H9 (cell line): ENCODE measurements around the gene JMJD1C. TPM values are rescaled to one million over a fixed set of nuclear protein-coding genes. Genes with fewer than 3 reads are reported as not detected.

ENCODE experiments used
- DNase-seq: peaks from one replicate; pipeline ENCODE4 v3.0.0-alpha.2; 2017
- H2AFZ ChIP-seq: one replicate; pipeline ENCODE4 v1.6.1; 2013; ENCODE audit warnings: mild to moderate bottlenecking, low read length, control low read depth, moderate library complexity
- H2AK5ac ChIP-seq: 2 replicates; pipeline ENCODE4 v1.6.1; 2013; ENCODE audit warnings: low read length, control low read depth, mixed read lengths; ENCODE audit not compliant: insufficient read length
- H2BK120ac ChIP-seq: one replicate; pipeline ENCODE4 v1.6.1; 2013; ENCODE audit warnings: low read depth, mild to moderate bottlenecking, low read length, control low read depth, inconsistent platforms; ENCODE audit not compliant: poor library complexity, severe bottlenecking
- H2BK12ac ChIP-seq: 2 replicates; pipeline ENCODE4 v1.6.1; 2013; ENCODE audit warnings: low read length, control low read depth, mixed read lengths, low read depth; ENCODE audit not compliant: insufficient read length
- H2BK15ac ChIP-seq: 2 replicates; pipeline ENCODE4 v1.6.1; 2013; ENCODE audit warnings: low read depth, low read length, control low read depth
- H2BK20ac ChIP-seq: one replicate; pipeline ENCODE4 v1.6.1; 2013; ENCODE audit warnings: low read depth, mild to moderate bottlenecking, low read length, control low read depth, inconsistent platforms; ENCODE audit not compliant: poor library complexity, severe bottlenecking
- H2BK5ac ChIP-seq: 2 replicates; pipeline ENCODE4 v1.6.1; 2013; ENCODE audit warnings: low read length, control low read depth, mixed read lengths; ENCODE audit not compliant: insufficient read length
- H3K14ac ChIP-seq: 2 replicates; pipeline ENCODE4 v1.6.1; 2013; ENCODE audit warnings: low read length, control low read depth; ENCODE audit not compliant: insufficient read depth
- H3K18ac ChIP-seq: 2 replicates; pipeline ENCODE4 v1.6.1; 2013; ENCODE audit warnings: low read depth, mild to moderate bottlenecking, mixed read lengths, low read length, control low read depth; ENCODE audit not compliant: insufficient read length
- H3K23ac ChIP-seq: 2 replicates; pipeline ENCODE4 v1.6.1; 2013; ENCODE audit warnings: low read length, control low read depth, mixed read lengths, low read depth; ENCODE audit not compliant: insufficient read length
- H3K23me2 ChIP-seq: 2 replicates; pipeline ENCODE4 v1.6.1; 2013; ENCODE audit warnings: low read depth, mild to moderate bottlenecking, mixed read lengths, low read length, control low read depth; ENCODE audit not compliant: insufficient read length, poor library complexity, severe bottlenecking
- H3K27ac ChIP-seq: 2 replicates; pipeline ENCODE4 v1.5.1; 2013; ENCODE audit warnings: low read length, control low read depth, mixed read lengths, low read depth; ENCODE audit not compliant: insufficient read length
- H3K27me3 ChIP-seq: 2 replicates; pipeline ENCODE4 v1.6.1; 2013; ENCODE audit warnings: low read length, control low read depth, inconsistent platforms; ENCODE audit not compliant: insufficient read depth
- H3K4ac ChIP-seq: 2 replicates; pipeline ENCODE4 v1.6.1; 2013; ENCODE audit warnings: low read depth, mild to moderate bottlenecking, control low read depth, inconsistent platforms, low read length, moderate library complexity
- H3K4me1 ChIP-seq: 2 replicates; pipeline ENCODE4 v1.6.1; 2013; ENCODE audit warnings: low read length, control low read depth, inconsistent platforms; ENCODE audit not compliant: insufficient read depth
- H3K4me2 ChIP-seq: 2 replicates; pipeline ENCODE4 v1.6.1; 2013; ENCODE audit warnings: low read length, control low read depth, mixed read lengths; ENCODE audit not compliant: insufficient read length, insufficient read depth
- H3K56ac ChIP-seq: 2 replicates; pipeline ENCODE4 v1.6.1; 2013; ENCODE audit warnings: low read depth, mild to moderate bottlenecking, mixed read lengths, low read length, control low read depth; ENCODE audit not compliant: insufficient read length
- H3K79me1 ChIP-seq: 2 replicates; pipeline ENCODE4 v1.6.1; 2013; ENCODE audit warnings: low read depth, mild to moderate bottlenecking, moderate library complexity, low read length, control low read depth, inconsistent platforms; ENCODE audit not compliant: insufficient read depth, poor library complexity, severe bottlenecking
- H3K79me2 ChIP-seq: 2 replicates; pipeline ENCODE4 v1.6.1; 2013; ENCODE audit warnings: low read length, control low read depth, inconsistent platforms; ENCODE audit not compliant: insufficient read depth
- H3K9ac ChIP-seq: 2 replicates; pipeline ENCODE4 v1.6.1; 2013; ENCODE audit warnings: low read length, control low read depth, mixed read lengths; ENCODE audit not compliant: insufficient read length; ENCODE audit errors: extremely low read depth
- H3K9me3 ChIP-seq: one replicate; pipeline ENCODE4 v1.6.1; 2013; ENCODE audit warnings: low read depth, low read length, inconsistent platforms; ENCODE audit not compliant: control insufficient read depth
- H3T11ph ChIP-seq: one replicate; pipeline ENCODE4 v1.6.1; 2013; ENCODE audit warnings: mild to moderate bottlenecking, low read length, control low read depth, inconsistent platforms
- H4K20me1 ChIP-seq: one replicate; pipeline ENCODE4 v1.6.1; 2013; ENCODE audit not compliant: control insufficient read depth, insufficient read length, insufficient read depth
- H4K5ac ChIP-seq: 2 replicates; pipeline ENCODE4 v1.6.1; 2013; ENCODE audit warnings: low read depth, mild to moderate bottlenecking, mixed read lengths, low read length, control low read depth; ENCODE audit not compliant: insufficient read length
- H4K8ac ChIP-seq: replicated peaks from 2 replicates; pipeline ENCODE4 v1.6.1; 2013; ENCODE audit warnings: low read length, control low read depth, mixed read lengths, low read depth; ENCODE audit not compliant: insufficient read length
- H4K91ac ChIP-seq: 2 replicates; pipeline ENCODE4 v1.6.1; 2013; ENCODE audit warnings: low read depth, mild to moderate bottlenecking, moderate library complexity, mixed read lengths, low read length, control low read depth; ENCODE audit not compliant: insufficient read length
- H3K27ac Mint-ChIP-seq, 3 experiments: 2 replicates in 2 of 3; 3 replicates in 1 of 3; pipeline ENCODE4 v1.8.0; 2020 to 2021; ENCODE audit warnings: mixed read lengths in 3 of 3, mild to moderate bottlenecking in 1 of 3, moderate library complexity in 1 of 3
- H3K27me3 Mint-ChIP-seq: 2 replicates; pipeline ENCODE4 v1.8.0; 2021; ENCODE audit warnings: low read depth, mild to moderate bottlenecking, moderate library complexity, mixed read lengths
- H3K36me3 Mint-ChIP-seq, 3 experiments: 2 replicates in 2 of 3; 3 replicates in 1 of 3; pipeline ENCODE4 v1.8.0; 2020 to 2021; ENCODE audit warnings: low read depth in 3 of 3, mixed read lengths in 3 of 3; ENCODE audit not compliant: insufficient read depth in 1 of 3
- H3K4me1 Mint-ChIP-seq, 2 experiments: 2 replicates each; pipeline ENCODE4 v1.8.0; 2020; ENCODE audit warnings: mixed read lengths in 2 of 2
- H3K4me3 Mint-ChIP-seq, 2 experiments: 2 replicates in 1 of 2; 3 replicates in 1 of 2; pipeline ENCODE4 v1.8.0; 2020 to 2021; ENCODE audit warnings: mild to moderate bottlenecking in 2 of 2, mixed read lengths in 2 of 2, moderate library complexity in 1 of 2
- H3K9me3 Mint-ChIP-seq, 2 experiments: 2 replicates in 1 of 2; 3 replicates in 1 of 2; pipeline ENCODE4 v1.8.0; 2020; ENCODE audit warnings: mild to moderate bottlenecking in 2 of 2, mixed read lengths in 2 of 2, moderate library complexity in 1 of 2
- WGBS: extraction: QIAGEN DNeasy Blood & Tissue Kit; methylation state at CpG from one replicate; pipeline ENCODE4 v1.1.7; 2013; ENCODE audit warnings: missing lambda C conversion rate, low lambda C conversion rate, mixed read lengths; ENCODE audit not compliant: insufficient read length; ENCODE audit errors: extremely low coverage; 5-methylcytosine and 5-hydroxymethylcytosine counted together
- total RNA-seq: library from RNA; stranded (reverse); gene quantifications from 2 replicates; pipeline ENCODE4 v1.2.1, GENCODE V29; 2021
- TF ChIP-seq, protein P1 (sequence below): fragments of 200-600 bp; sonication (generic); conservative IDR thresholded peaks from 3 replicates; pipeline ENCODE4 v1.8.0; 2021; ENCODE audit warnings: antibody characterized with exemption, mild to moderate bottlenecking

The JMJD1C gene
- total RNA-seq, 1 experiment from 2014 or later, result 200 TPM

DNA sequence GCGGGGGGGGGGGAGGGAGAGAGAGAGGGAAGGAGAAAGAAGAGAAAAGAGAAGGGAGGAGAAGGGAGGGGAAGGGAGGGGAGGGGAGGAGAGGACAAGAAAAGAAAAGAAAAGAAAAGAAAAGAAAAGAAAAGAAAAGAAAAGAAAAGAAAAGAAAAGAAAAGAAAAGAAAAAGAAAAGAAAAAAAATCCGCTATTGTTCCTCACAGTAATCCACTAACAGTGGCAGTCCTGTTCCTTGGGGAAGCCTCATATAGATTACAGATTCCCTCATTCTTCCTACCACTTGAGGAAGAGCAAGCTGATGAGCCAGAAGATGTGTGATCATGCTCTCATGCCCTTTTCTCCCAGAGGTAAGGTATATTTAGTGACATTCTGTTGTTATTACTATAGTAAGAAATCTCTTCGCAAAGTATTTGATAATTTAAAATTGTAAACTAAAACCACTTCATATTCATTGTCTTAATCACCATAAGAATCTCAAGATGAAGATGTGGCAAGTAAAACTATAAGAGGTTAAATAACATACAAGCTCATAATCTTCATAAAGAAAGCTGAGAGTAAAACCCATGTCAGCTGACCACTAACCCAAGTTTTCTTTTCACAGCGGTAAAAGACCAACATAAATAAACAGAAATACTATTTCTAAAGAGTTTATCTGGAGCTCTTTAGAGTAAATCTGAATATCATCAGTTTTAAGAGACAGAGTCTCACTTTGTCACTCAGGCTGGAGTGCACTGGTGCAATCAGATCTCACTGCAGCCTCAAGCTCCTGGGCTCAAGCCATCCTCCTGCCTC is 128.1 kb downstream of the JMJD1C start:
- Histone ChIP-seq H3K14ac (no peak overlapping the region), H3K23ac (no peak overlapping the region), H3K23me2 (no peaks in the 10 kb centered on the region), H3K56ac (no peak overlapping the region), H3K4me2 (no peak overlapping the region), H3K27me3 (no peaks in the 10 kb centered on the region), H2BK120ac (no peak overlapping the region), H3T11ph (no peak overlapping the region), H3K9ac (no peak overlapping the region), H2BK5ac (no peak overlapping the region), H2AK5ac (no peak overlapping the region), H4K20me1 (no peaks in the 10 kb centered on the region), H2AFZ (no peak overlapping the region), H4K91ac (no peak overlapping the region), H3K18ac (no peak overlapping the region), H4K8ac (no peak overlapping the region), H2BK12ac (no peak overlapping the region), H2BK20ac (no peak overlapping the region), H3K79me1 (no peaks in the 10 kb centered on the region), H3K79me2 (0 out of 2 replicates have a peak, but pooled peaks cover 1% of the 10 kb centered on the region), H3K4ac (no peak overlapping the region), H3K27ac (no peak overlapping the region), H2BK15ac (no peak overlapping the region), H4K5ac (no peak overlapping the region), H3K4me1 (no peaks in the 10 kb centered on the region; the same call in 1 of the 2 replicates), H3K9me3 (no peaks in the 10 kb centered on the region)
- Mint-ChIP-seq H3K9me3 (no peaks in the 10 kb centered on the region), H3K27ac (no peak overlapping the region), H3K36me3 (no peaks in the 10 kb centered on the region), H3K27me3 (no peaks in the 10 kb centered on the region), H3K4me3 (no peak overlapping the region), H3K4me1 (peaks cover 0 to 4% of the 10 kb centered on the region in 2 experiments; a peak in 1 of 4 replicates)
- TF ChIP-seq, protein P1, sequence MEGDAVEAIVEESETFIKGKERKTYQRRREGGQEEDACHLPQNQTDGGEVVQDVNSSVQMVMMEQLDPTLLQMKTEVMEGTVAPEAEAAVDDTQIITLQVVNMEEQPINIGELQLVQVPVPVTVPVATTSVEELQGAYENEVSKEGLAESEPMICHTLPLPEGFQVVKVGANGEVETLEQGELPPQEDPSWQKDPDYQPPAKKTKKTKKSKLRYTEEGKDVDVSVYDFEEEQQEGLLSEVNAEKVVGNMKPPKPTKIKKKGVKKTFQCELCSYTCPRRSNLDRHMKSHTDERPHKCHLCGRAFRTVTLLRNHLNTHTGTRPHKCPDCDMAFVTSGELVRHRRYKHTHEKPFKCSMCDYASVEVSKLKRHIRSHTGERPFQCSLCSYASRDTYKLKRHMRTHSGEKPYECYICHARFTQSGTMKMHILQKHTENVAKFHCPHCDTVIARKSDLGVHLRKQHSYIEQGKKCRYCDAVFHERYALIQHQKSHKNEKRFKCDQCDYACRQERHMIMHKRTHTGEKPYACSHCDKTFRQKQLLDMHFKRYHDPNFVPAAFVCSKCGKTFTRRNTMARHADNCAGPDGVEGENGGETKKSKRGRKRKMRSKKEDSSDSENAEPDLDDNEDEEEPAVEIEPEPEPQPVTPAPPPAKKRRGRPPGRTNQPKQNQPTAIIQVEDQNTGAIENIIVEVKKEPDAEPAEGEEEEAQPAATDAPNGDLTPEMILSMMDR, result no peak
- WGBS, result no CpG with 5 or more reads among the region's 4 CpGs
- DNase-seq, result no peak
